Osteocyte (in vitro differentiated cells): Measurements from ENCODE around the gene SEPTIN10. TPM values are rescaled to one million over a fixed set of nuclear protein-coding genes. Genes with fewer than 3 reads are reported as not detected.

Experiments used
- DNase-seq: peaks from one replicate; pipeline ENCODE4 v3.0.0; 2021; ENCODE audit warnings: mixed read lengths; ENCODE audit not compliant: unreplicated experiment; ENCODE audit errors: extremely low spot score
- H3K27ac Mint-ChIP-seq: one replicate; pipeline ENCODE4 v1.8.0; 2021; ENCODE audit warnings: mild to moderate bottlenecking, mixed read lengths; ENCODE audit not compliant: unreplicated experiment
- H3K27me3 Mint-ChIP-seq: one replicate; pipeline ENCODE4 v1.8.0; 2021; ENCODE audit warnings: mixed read lengths; ENCODE audit not compliant: unreplicated experiment
- H3K36me3 Mint-ChIP-seq: one replicate; pipeline ENCODE4 v1.8.0; 2021; ENCODE audit warnings: mixed read lengths; ENCODE audit not compliant: unreplicated experiment
- H3K4me1 Mint-ChIP-seq: one replicate; pipeline ENCODE4 v1.8.0; 2021; ENCODE audit warnings: mixed read lengths; ENCODE audit not compliant: unreplicated experiment
- H3K4me3 Mint-ChIP-seq: one replicate; pipeline ENCODE4 v1.8.0; 2021; ENCODE audit warnings: mild to moderate bottlenecking, moderate library complexity, mixed read lengths; ENCODE audit not compliant: unreplicated experiment
- H3K9me3 Mint-ChIP-seq: one replicate; pipeline ENCODE4 v1.8.0; 2021; ENCODE audit warnings: mixed read lengths; ENCODE audit not compliant: unreplicated experiment
- CTCF ChIP-seq: fragments of 200-600 bp; sonication (generic); IDR thresholded peaks from 2 replicates; pipeline ENCODE4 v1.5.0; 2021; ENCODE audit warnings: antibody characterized with exemption, mild to moderate bottlenecking, moderate library complexity
- total RNA-seq: library from RNA; stranded (reverse); gene quantifications from 2 replicates; pipeline ENCODE4 v1.2.1, GENCODE V29; 2021

Gene SEPTIN10
- total RNA-seq, 1 donor from 2014 or later = 109 TPM

- Mint-ChIP-seq H3K4me1 (peaks cover 4% of the 10 kb centered on the region), H3K36me3 (no peaks in the 10 kb centered on the region), H3K4me3 (no peak overlapping the region), H3K9me3 (no peaks in the 10 kb centered on the region), H3K27ac (no peak overlapping the region), H3K27me3 (peaks cover 5% of the 10 kb centered on the region)
- no peak for TF ChIP-seq CTCF
- DNase-seq = no peak
Observed at GRCh38 chr2:109655287-109655686, 41.5 kb upstream of the SEPTIN10 start.

GRCh38 chr2:109654326-109655050, 40.7 kb upstream of the SEPTIN10 start:
- TF ChIP-seq CTCF = no peak
- Mint-ChIP-seq H3K4me1 (peaks cover 3% of the 10 kb centered on the region), H3K9me3 (no peaks in the 10 kb centered on the region), H3K27ac (no peak overlapping the region), H3K36me3 (no peaks in the 10 kb centered on the region), H3K27me3 (peaks cover 5% of the 10 kb centered on the region), H3K4me3 (no peak overlapping the region)
- DNase-seq = no peak

- Mint-ChIP-seq H3K9me3 (no peaks in the 10 kb centered on the region), H3K4me1 (peaks cover 15% of the 10 kb centered on the region), H3K27me3 (no peaks in the 10 kb centered on the region), H3K27ac (no peak overlapping the region), H3K4me3 (no peak overlapping the region), H3K36me3 (no peaks in the 10 kb centered on the region)
- no peak for DNase-seq
- TF ChIP-seq CTCF = no peak
Observed at GRCh38 chr2:109649736-109650695, 36.2 kb upstream of the SEPTIN10 start.

GRCh38 chr2:109648041-109648527, 34.3 kb upstream of the SEPTIN10 start:
- TF ChIP-seq CTCF = no peak
- Mint-ChIP-seq H3K36me3 (no peaks in the 10 kb centered on the region), H3K4me3 (no peak overlapping the region), H3K4me1 (peaks cover 31% of the 10 kb centered on the region), H3K27ac (peak overlapping the region; percentile 53), H3K9me3 (no peaks in the 10 kb centered on the region), H3K27me3 (no peaks in the 10 kb centered on the region)
- no peak for DNase-seq

- peaks cover 31% of the 10 kb centered on the region for H3K4me1 Mint-ChIP-seq
- TF ChIP-seq CTCF = no peak
- H3K9me3 Mint-ChIP-seq = no peaks in the 10 kb centered on the region
- H3K4me3 Mint-ChIP-seq = no peak overlapping the region
- H3K36me3 Mint-ChIP-seq = no peaks in the 10 kb centered on the region
- no peaks in the 10 kb centered on the region for H3K27me3 Mint-ChIP-seq
- DNase-seq = no peak
- peak overlapping the region; percentile 53 for H3K27ac Mint-ChIP-seq
Observed at GRCh38 chr2:109647636-109648035, 33.9 kb upstream of the SEPTIN10 start.
